Ectodermal cell (in vitro differentiated cells): Measurements from ENCODE around the gene CHMP5.
"Not testable (repeated sequence)": the region's sequence is repeated elsewhere in the genome, so short reads cannot be mapped to it uniquely, and the experiment has no call there.

Experiments used
- H3K27ac ChIP-seq: 2 replicates; pipeline ENCODE4 v1.7.0; 2013; ENCODE audit warnings: mild to moderate bottlenecking, low read depth, low read length; ENCODE audit not compliant: insufficient read depth, poor library complexity, severe bottlenecking
- H3K27me3 ChIP-seq: 2 replicates; pipeline ENCODE4 v1.7.0; 2013; ENCODE audit warnings: mild to moderate bottlenecking, low read length; ENCODE audit not compliant: insufficient read depth, control insufficient read depth, poor library complexity, severe bottlenecking
- H3K36me3 ChIP-seq: one replicate; pipeline ENCODE4 v1.7.0; 2013; ENCODE audit warnings: low read length; ENCODE audit not compliant: control insufficient read depth, insufficient read depth
- H3K4me1 ChIP-seq: one replicate; pipeline ENCODE4 v1.7.0; 2013; ENCODE audit warnings: low read length; ENCODE audit not compliant: control insufficient read depth, insufficient read depth
- H3K4me3 ChIP-seq: 2 replicates; pipeline ENCODE4 v1.7.0; 2013; ENCODE audit warnings: low read depth, low read length, control low read depth; ENCODE audit not compliant: insufficient read depth
- H3K9me3 ChIP-seq: 2 replicates; pipeline ENCODE4 v1.7.0; 2013; ENCODE audit warnings: mild to moderate bottlenecking, low read length, moderate library complexity; ENCODE audit not compliant: control insufficient read depth
- WGBS, 2 experiments: methylation state at CpG; one replicate each; pipeline ENCODE4 v1.1.7; 2013; ENCODE audit warnings: missing lambda C conversion rate in 2 of 2; 5-methylcytosine and 5-hydroxymethylcytosine counted together

The CHMP5 gene

DNA sequence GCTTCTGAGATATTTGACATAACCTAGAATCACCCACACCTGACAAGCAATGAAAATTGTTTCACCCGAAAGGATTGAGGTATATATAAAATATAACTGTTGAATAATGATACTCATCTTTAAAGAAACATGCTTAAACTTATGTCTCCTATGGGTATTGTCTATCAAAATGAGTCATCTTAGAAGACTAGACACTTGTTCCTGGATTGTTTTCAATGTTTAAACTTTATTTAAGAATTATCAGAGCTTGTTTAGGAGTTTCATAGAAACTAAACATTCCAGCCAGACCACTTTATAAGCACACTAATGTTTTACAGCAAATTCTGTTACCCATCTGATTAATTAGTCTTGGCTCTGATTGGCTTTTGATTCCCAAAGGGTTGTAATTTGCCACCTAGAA is 45.1 kb downstream of the CHMP5 start:
- no peaks in the 10 kb centered on the region for H3K9me3 ChIP-seq
- H3K27ac ChIP-seq, result no peak overlapping the region
- WGBS, 2 experiments, result no CpG with 5 or more reads among the region's 1 CpG
- no peaks in the 10 kb centered on the region for H3K4me1 ChIP-seq
- no peak overlapping the region for H3K4me3 ChIP-seq
- H3K27me3 ChIP-seq, result no peaks in the 10 kb centered on the region
- H3K36me3 ChIP-seq, result peaks cover 53% of the 10 kb centered on the region

DNA sequence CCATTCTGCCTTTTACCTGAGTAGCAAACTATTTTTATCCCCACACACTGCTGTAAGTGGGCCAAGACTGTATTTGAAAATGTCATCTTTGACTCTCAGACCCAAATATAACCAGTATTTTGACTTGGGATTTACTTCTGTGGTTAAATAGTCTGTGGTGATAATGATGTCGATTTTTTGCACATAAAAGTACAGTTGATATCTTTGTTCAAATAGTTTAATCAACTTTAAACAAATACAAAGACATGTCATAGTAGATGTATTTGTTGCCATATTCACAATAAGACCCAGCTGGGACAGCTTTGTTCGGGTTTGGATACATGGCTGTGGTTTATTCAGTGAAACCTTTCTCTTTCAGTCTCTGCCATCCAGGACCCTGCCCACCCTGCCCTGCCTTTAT is 45.9 kb downstream of the CHMP5 start:
- no peaks in the 10 kb centered on the region for H3K27me3 ChIP-seq
- H3K9me3 ChIP-seq, result no peaks in the 10 kb centered on the region
- no peaks in the 10 kb centered on the region for H3K4me1 ChIP-seq
- H3K27ac ChIP-seq, result no peak overlapping the region
- peaks cover 51% of the 10 kb centered on the region for H3K36me3 ChIP-seq
- 91 to 95% methylated on average over 1 of the region's 2 CpGs for WGBS, 2 experiments
- H3K4me3 ChIP-seq, result no peak overlapping the region

DNA sequence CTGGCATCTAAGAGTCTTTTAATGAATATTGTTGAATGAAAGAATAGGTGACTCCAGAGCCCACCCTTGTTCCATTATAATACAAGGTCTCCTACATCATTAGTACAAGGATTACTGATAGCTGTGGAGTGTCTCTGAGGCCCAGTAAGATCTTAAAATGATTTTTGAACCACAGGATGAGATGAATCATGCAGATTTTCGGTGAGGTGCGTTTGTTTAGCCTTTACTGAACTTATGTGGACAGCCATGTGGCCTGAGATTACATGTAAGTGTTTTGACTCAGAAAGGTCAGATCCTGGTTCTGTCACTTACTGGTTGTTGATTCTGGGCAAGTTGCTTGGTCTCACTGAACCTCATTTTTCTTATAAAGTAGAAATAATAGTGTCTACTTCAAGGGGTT is 47.1 kb downstream of the CHMP5 start:
- 94 to 99% methylated on average over 2 of the region's 2 CpGs for WGBS, 2 experiments
- peaks cover 42% of the 10 kb centered on the region for H3K36me3 ChIP-seq
- no peak overlapping the region for H3K4me3 ChIP-seq
- no peaks in the 10 kb centered on the region for H3K27me3 ChIP-seq
- H3K27ac ChIP-seq, result no peak overlapping the region
- H3K9me3 ChIP-seq, result no peaks in the 10 kb centered on the region
- no peaks in the 10 kb centered on the region for H3K4me1 ChIP-seq

DNA sequence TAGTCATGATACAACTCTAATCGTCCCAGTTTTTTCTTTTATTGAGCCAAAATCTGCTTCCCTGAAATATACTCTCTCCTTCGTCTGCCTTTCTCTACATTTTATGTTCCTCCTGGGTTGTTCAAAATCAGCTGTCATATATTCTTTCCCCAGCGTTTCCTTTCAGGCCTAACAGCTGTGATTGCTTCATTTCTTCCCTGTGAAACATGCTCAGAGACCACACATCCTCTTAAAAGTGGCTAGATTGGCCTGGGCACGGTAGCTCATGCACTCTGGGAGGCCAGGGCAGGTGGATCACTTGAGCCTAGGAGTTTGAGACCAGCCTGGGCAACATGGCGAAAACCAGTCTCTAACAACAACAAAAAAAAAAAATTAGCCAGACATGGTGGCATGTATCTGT is 50.5 kb downstream of the CHMP5 start:
- no peaks in the 10 kb centered on the region for H3K9me3 ChIP-seq
- WGBS, 2 experiments, result 94 to 95% methylated on average over 5 of the region's 5 CpGs

DNA sequence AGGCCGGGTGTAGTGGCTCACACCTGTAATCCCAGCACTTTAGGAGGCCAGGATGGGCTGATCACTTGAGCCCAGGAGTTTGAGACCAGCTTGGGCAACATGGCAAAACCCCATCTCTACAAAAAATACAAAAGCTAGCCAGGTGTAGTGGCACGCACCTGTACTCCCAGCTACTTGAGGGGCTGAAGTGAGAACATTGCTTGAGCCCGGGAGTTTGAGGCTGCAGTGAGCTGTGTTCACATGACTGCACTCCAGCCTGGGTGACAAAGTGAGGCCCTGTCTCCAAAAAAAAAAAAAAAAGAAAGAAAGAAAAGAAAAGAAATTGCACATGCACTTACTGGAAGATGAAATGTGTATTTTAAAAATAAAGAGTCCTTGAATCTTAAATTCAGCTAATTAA is 52.3 kb downstream of the CHMP5 start:
- H3K4me1 ChIP-seq, H3K27ac ChIP-seq, H3K27me3 ChIP-seq, H3K9me3 ChIP-seq, H3K4me3 ChIP-seq: not testable (repeated sequence)
- WGBS, 2 experiments, result 98 to 99% methylated on average over 3 of the region's 3 CpGs
- H3K36me3 ChIP-seq, result peaks cover 36% of the 10 kb centered on the region

More for the DNA sequence above, 50.5 kb downstream of the CHMP5 start:
- Histone ChIP-seq H3K27ac (no peak overlapping the region), H3K27me3 (no peaks in the 10 kb centered on the region), H3K36me3 (peaks cover 43% of the 10 kb centered on the region), H3K4me3 (no peak overlapping the region), H3K4me1 (no peaks in the 10 kb centered on the region)

DNA sequence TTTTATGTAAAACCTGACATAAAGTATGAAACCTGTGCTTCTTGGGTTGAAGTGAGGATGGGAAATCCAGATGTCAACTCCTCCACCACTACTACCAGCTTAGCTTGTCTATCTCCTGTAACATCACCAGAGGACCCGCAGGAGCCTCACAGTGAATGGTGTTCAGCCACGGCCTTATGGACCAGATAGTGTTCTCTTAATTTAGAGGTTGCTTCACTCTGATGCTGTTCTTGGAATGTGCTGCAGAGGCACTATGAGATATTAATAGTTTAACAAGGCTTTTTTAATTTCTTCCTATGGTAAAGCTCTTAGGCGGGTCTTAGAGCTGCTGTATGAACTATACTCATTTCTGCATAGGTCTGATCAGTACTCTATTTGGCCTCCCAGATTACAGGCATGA is 53.4 kb downstream of the CHMP5 start:
- H3K4me3 ChIP-seq, result no peak overlapping the region
- peaks cover 30% of the 10 kb centered on the region for H3K36me3 ChIP-seq
- H3K27ac ChIP-seq, result no peak overlapping the region
- H3K4me1 ChIP-seq, result no peaks in the 10 kb centered on the region
- no peaks in the 10 kb centered on the region for H3K9me3 ChIP-seq
- 94 to 98% methylated on average over 3 of the region's 3 CpGs for WGBS, 2 experiments
- no peaks in the 10 kb centered on the region for H3K27me3 ChIP-seq

DNA sequence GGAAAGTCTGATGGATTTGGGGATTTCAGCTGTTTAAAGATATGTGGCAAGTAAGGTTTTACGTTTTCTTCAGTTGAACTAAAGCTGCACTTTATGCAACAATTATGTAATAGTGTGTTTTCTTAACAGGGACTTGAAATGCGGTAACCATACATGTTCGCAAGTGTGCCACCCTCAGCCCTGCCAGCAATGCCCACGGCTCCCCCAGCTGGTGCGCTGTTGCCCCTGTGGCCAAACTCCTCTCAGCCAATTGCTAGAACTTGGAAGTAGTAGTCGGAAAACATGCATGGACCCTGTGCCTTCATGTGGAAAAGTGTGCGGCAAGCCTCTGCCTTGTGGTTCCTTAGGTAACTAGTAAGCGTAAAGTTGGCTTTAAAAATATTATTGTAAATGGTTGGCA is 53.9 kb downstream of the CHMP5 start:
- Histone ChIP-seq H3K27ac (no peak overlapping the region), H3K9me3 (no peaks in the 10 kb centered on the region), H3K4me1 (no peaks in the 10 kb centered on the region), H3K36me3 (peaks cover 25% of the 10 kb centered on the region), H3K4me3 (no peak overlapping the region), H3K27me3 (no peaks in the 10 kb centered on the region)
- 95 to 97% methylated on average over 8 of the region's 8 CpGs for WGBS, 2 experiments

DNA sequence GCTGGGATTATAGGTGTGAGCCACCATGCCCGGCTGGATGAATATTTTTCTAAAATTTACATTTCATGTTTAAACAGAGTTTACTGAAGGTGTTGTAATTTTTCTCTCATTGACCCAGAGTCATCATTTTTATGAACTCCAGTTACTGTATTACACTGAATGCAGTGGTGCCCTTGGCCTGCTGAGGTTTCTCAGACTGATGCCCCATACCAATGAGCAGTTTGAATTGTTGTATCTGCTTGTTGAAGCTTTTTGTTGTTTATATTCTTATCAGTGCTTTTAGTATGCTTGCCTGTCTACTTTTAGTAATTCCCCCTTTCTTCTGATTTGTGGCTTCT is 55.4 kb downstream of the CHMP5 start:
- 90% methylated on average over 1 of the region's 1 CpG; no CpG with 5 or more reads in 1 of the 2 experiments for WGBS, 2 experiments
- Histone ChIP-seq H3K27ac (no peak overlapping the region), H3K27me3 (no peaks in the 10 kb centered on the region), H3K9me3 (no peaks in the 10 kb centered on the region), H3K36me3 (peaks cover 19% of the 10 kb centered on the region), H3K4me3 (no peak overlapping the region), H3K4me1 (no peaks in the 10 kb centered on the region)

DNA sequence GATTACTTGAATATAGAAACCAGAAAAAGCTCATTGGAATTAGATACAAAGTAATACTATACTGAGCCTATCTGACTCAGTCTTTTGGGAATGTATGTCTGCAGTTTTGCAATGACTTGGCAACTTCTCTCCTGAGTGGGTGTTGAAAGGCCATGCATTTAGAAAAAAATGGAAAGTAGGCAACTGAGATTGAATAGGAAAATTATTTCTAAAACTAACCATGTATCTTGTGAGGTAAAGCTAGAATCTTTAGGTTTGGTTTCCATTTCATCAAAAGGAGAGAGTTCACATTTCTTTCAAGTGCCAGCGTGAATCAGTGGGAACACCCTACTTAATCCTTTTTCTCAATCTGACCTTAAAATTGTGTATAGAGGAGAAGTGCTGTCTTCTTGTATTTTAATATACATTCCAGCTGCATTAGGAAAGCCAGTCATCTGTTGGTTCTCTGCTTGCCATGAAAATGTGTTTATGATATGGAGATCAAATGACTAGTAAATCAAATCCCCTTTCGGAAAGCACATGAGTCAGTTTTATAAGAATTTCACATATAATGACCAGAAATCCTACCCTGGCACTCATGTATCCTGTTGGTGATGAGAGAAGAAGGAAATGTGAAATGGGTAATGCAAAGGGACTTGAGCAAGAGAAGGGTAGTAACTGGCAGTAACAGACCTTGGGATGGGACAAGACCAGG is 55.9 kb downstream of the CHMP5 start:
- Histone ChIP-seq H3K9me3 (no peaks in the 10 kb centered on the region), H3K27me3 (no peaks in the 10 kb centered on the region), H3K4me1 (no peaks in the 10 kb centered on the region), H3K27ac (no peak overlapping the region), H3K36me3 (peaks cover 19% of the 10 kb centered on the region), H3K4me3 (no peak overlapping the region)
- WGBS, 2 experiments, result 100% methylated on average over 1 of the region's 2 CpGs

DNA sequence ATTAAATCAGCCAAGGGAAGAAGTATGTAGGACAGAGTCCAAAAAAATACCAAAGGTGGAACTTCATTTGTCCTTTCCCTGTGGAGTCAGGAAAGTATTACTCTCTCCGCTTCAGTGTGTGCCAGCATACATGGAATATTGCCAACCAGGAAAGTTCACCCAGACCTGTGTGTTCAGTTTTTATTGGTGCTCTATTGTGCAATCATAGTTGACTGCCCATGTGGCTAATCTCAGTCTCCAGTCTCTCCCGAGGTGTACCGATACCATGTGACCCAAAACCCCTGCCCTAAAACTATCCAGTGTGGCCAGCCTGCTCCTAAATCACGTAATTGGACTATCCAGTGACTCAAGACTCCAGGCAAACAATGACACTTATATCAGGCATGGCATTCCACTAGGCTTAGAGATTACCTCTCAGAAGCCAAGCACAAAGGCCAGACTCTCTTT is 64.3 kb downstream of the CHMP5 start:
- Histone ChIP-seq H3K36me3 (peaks cover 5% of the 10 kb centered on the region), H3K4me3 (no peak overlapping the region), H3K27me3 (no peaks in the 10 kb centered on the region), H3K27ac (no peak overlapping the region), H3K9me3 (no peaks in the 10 kb centered on the region), H3K4me1 (no peaks in the 10 kb centered on the region)
- WGBS, 2 experiments, result 94 to 96% methylated on average over 4 of the region's 4 CpGs

DNA sequence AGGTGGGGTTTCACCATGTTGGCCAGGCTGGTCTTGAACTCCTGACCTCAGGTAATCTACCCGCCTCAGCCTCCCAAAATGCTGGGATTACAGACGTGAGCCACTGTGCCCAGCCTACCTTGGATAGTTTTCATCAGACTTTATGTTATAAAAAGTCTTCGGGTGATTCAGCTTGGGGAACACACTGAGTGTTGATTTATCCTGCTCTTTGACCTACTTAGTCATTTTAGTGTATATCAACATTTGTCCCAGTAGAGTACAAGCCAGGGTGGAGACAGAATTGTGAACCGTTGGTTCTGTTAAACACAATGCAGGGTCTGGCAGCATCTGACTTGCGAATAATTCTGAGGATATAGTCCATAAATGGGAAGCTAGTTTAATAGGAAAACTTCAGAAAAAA is 65.1 kb downstream of the CHMP5 start:
- WGBS, 2 experiments, result 95 to 96% methylated on average over 5 of the region's 5 CpGs
- H3K9me3 ChIP-seq, result no peaks in the 10 kb centered on the region
- H3K27me3 ChIP-seq, result no peaks in the 10 kb centered on the region
- H3K36me3 ChIP-seq, result peaks cover 5% of the 10 kb centered on the region
- H3K4me3 ChIP-seq, result no peak overlapping the region
- H3K27ac ChIP-seq, result no peak overlapping the region
- H3K4me1 ChIP-seq, result no peaks in the 10 kb centered on the region
